HCT116 (cell line): ENCODE data around the gene ATP12A.

Experiments
- CTCF ChIP-seq, 3 experiments: fragments of 200-600 bp in 1 of 3; sonication (generic) in 1 of 3; IDR thresholded peaks in 2 of 3; conservative IDR thresholded peaks in 1 of 3; 2 replicates each; pipeline ENCODE4 v1.5.1; 2012 to 2017; ENCODE audit warnings: low read depth in 2 of 3, low read length in 2 of 3, antibody characterized with exemption in 1 of 3, borderline replicate concordance in 1 of 3, control low read depth in 1 of 3, mild to moderate bottlenecking in 1 of 3, mixed read lengths in 1 of 3, mixed run types in 1 of 3, moderate library complexity in 1 of 3; ENCODE audit not compliant: insufficient read depth in 1 of 3
- EZH2 ChIP-seq: fragments of 200-600 bp; sonication (generic); IDR thresholded peaks from 2 replicates; pipeline ENCODE4 v1.6.1; 2017; ENCODE audit warnings: antibody characterized with exemption, mixed run types
- FOSL1 ChIP-seq: IDR thresholded peaks from 2 replicates; pipeline ENCODE4 v1.6.1; 2012; ENCODE audit warnings: low read depth
- JUND ChIP-seq: IDR thresholded peaks from 2 replicates; pipeline ENCODE4 v1.6.1; 2012
- POLR2A ChIP-seq: IDR thresholded peaks from 2 replicates; pipeline ENCODE4 v1.7.0; 2011; ENCODE audit warnings: borderline replicate concordance; ENCODE audit not compliant: insufficient read depth, insufficient read length; ENCODE audit errors: extremely low read depth
- POLR2AphosphoS5 ChIP-seq: IDR thresholded peaks from 2 replicates; pipeline ENCODE4 v1.6.1; 2011; ENCODE audit warnings: mild to moderate bottlenecking, low read depth, low read length, moderate library complexity
- RAD21 ChIP-seq: IDR thresholded peaks from 2 replicates; pipeline ENCODE4 v1.6.1; 2012; ENCODE audit warnings: low read depth, mild to moderate bottlenecking
- SIN3A ChIP-seq: IDR thresholded peaks from 2 replicates; pipeline ENCODE4 v1.6.1; 2012; ENCODE audit warnings: low read depth
- SRF ChIP-seq: IDR thresholded peaks from 2 replicates; pipeline ENCODE4 v1.6.1; 2012; ENCODE audit warnings: low read depth
- ZNF274 ChIP-seq: fragments of 200-500 bp; sonication (Bioruptor generic); IDR thresholded peaks from 2 replicates; pipeline ENCODE4 v1.6.1; 2014; ENCODE audit warnings: mild to moderate bottlenecking, low read depth, low read length, inconsistent platforms
- TF ChIP-seq, protein P1 (sequence below): IDR thresholded peaks from 2 replicates; pipeline ENCODE4 v1.6.1; 2012; ENCODE audit warnings: low read depth

DNA sequence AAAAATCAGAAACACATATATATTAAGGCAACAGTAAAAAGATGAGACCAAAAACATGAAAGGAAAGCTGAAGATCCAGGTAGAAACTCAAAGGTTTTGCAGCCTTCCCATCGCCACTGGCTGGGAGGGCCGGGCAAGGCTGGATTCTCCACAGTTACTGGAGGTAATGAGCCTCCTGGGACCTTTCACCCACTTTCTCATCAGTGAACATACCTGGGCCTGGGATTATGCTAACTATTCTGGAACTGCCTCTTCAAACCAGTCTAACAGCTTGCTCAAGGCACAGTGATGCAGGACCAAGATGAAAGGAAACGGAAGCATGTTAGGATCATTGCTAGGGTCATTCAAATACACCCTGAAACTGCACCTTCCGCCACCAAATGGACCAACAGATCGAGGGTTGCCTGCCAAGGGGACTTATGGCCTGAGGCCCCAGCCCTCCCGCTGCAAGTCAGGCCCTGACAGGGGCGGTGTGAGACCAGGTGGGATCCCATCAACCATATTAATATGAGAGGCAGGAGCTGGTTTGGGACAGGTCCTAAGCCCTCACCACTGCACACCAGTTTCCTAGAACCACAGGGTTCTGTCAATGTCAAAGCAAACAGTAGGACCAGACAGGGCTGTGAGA, 28.4 kb upstream of the ATP12A start:
- TF ChIP-seq ZNF274 (no peak), CTCF (IDR thresholded peaks at IDR 0.05 in 2 of 3, conservative IDR thresholded peaks at IDR 0.05 in 1 of 3; ENCODE audit: borderline replicate concordance in 1 of 3, insufficient read depth in 1 of 3, low read depth in 2 of 3, low read length in 2 of 3) (no peak), EZH2 (no peak), POLR2A (no peak), SRF (no peak), POLR2AphosphoS5 (no peak), RAD21 (no peak), FOSL1 (no peak), SIN3A (no peak), JUND (no peak)
- TF ChIP-seq, protein P1, sequence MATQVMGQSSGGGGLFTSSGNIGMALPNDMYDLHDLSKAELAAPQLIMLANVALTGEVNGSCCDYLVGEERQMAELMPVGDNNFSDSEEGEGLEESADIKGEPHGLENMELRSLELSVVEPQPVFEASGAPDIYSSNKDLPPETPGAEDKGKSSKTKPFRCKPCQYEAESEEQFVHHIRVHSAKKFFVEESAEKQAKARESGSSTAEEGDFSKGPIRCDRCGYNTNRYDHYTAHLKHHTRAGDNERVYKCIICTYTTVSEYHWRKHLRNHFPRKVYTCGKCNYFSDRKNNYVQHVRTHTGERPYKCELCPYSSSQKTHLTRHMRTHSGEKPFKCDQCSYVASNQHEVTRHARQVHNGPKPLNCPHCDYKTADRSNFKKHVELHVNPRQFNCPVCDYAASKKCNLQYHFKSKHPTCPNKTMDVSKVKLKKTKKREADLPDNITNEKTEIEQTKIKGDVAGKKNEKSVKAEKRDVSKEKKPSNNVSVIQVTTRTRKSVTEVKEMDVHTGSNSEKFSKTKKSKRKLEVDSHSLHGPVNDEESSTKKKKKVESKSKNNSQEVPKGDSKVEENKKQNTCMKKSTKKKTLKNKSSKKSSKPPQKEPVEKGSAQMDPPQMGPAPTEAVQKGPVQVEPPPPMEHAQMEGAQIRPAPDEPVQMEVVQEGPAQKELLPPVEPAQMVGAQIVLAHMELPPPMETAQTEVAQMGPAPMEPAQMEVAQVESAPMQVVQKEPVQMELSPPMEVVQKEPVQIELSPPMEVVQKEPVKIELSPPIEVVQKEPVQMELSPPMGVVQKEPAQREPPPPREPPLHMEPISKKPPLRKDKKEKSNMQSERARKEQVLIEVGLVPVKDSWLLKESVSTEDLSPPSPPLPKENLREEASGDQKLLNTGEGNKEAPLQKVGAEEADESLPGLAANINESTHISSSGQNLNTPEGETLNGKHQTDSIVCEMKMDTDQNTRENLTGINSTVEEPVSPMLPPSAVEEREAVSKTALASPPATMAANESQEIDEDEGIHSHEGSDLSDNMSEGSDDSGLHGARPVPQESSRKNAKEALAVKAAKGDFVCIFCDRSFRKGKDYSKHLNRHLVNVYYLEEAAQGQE: no peak
